ENCODE data around the gene RBM11.
"Not testable (repeated sequence)": the region's sequence is repeated elsewhere in the genome, so short reads cannot be mapped to it uniquely, and the experiment has no call there.

The RBM11 gene, protein sequence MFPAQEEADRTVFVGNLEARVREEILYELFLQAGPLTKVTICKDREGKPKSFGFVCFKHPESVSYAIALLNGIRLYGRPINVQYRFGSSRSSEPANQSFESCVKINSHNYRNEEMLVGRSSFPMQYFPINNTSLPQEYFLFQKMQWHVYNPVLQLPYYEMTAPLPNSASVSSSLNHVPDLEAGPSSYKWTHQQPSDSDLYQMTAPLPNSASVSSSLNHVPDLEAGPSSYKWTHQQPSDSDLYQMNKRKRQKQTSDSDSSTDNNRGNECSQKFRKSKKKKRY
- total RNA-seq: 0.62 to 2.7 (median 1.2) reads per million in 4 experiments

DNA sequence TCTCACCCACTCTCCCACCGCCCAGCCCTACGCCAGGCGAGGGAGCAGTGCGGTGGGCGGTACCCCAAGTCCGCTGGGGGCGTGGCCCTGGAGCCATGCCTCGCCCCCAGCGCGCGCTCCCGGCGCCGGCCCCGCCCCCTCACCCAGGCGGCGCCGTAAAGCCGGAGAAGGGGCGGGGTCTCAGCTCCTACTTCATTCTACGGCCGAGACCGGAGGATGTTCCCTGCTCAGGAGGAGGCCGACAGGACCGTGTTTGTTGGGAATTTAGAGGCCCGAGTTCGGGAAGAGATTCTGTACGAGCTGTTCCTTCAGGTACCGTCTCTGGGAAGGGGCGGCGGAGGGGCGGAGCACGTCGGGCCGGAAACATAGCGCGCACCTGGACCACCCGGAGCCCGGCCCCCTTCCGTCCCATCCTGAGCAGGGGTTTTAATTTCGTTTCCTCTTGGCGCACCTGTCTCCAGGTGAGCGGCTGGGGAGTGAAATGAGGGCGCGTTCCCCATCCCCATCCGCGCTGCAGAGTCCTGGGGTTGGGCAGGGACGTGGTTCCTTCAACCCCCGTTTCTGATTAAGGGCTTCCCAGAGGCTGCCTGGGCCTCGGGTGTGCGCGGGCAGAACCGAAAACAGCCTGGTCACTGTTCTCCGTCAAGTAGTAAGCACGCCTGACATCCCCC is at the start of gene RBM11:
Gene RBM11 (plus strand): TSS at position 187 of the 671 bp plus-strand sequence. CDS start 30 bp downstream, at position 217.
- peak; percentile 71 for DNase-seq

DNA sequence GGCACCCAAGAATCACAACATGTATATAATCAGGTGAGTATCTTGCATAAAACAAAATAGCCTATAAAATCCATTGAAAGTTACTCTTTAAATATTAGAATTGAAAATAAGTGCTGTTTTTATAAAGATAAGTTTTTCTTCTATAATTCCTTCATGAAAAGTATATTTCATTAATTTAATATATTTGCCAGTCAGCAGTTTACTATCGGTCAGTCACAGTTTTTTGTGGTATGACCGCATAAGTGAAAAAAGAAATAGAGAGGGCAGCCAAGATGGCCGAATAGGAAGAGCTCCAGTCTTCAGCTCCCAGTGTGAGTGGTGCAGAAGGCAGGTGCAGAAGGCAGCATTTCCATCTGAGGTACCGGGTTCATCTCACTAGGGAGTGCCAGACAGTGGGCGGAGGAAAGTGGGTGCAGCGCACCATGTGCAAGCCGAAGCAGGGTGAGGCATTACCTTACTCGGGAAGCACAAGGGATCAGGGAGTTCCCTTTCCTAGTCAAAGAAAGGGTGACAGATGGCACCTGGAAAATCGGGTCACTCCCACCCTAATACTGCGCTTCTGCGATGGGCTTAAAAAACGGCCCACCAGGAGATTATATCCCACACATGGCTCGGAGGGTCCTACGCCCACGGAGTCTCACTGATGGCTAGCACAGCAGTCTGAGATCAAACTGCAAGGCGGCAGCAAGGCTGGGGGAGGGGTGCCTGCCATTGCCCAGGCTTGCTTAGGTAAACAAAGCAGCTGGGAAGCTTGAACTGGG is 49.3 kb upstream of the RBM11 start:
- not testable (repeated sequence) for DNase-seq

DNA sequence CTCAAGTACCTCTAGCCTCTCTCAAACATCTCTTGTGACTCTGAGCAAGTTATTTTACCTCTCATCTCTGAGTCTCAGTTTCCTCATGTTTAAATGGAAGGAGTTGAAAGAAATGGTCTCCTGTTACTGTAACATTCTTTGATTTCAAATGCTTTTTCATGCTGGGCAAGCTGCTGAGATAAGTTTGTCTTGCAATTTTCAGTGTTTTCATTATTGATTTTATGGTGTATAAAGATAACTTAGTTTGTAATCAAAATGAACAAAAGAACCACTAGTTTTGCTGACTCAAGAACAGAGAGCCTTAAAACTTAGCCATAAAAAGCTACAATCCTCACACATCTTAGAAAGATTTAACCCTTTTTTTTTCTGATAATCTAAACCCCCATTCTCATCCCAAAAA is 9.7 kb upstream of the RBM11 start:
- DNase-seq: no peak

DNA sequence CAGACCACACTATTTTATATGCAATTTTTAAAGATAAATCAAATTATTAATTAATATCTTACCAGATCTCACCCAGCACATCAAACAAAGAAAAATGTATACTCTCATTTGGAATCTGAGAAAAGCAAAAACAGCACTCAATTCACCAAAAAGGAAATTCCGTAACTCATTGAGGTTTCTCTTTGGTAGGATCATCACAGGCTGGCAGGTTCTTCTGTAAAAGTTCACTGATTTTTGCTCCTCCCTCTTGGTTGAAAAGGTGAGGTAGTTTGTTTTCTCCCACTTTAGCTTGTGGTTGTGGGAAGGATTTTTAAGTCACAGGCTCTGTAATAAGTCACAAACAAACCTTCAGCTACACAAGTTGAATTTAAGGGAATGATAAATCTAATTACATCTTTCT is 5.2 kb upstream of the RBM11 start, which contains the start of gene LIPI:
Gene LIPI (minus strand): TSS at position 218 of the 400 bp plus-strand sequence. CDS start 110 bp downstream, at position 108.
- no peak for DNase-seq

DNA sequence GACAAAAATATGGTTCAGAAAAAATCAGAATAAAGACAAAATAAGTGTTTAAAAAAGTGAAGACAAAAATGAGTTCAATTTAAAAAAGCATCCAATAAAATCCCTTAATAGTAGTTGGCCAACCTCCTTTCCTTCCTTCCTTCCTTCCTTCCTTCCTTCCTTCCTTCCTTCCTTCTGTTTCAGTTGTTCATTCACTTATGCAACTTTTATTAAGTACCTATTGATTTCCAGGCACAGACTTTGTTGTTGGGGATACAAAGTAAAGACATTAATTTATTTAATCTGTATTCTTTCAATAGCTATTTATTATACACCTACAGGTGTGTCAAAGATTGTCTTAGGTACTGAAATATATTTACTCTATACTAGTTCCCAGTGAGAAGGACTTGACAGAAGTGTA is 2.8 kb upstream of the RBM11 start:
- DNase-seq: no peak

DNA sequence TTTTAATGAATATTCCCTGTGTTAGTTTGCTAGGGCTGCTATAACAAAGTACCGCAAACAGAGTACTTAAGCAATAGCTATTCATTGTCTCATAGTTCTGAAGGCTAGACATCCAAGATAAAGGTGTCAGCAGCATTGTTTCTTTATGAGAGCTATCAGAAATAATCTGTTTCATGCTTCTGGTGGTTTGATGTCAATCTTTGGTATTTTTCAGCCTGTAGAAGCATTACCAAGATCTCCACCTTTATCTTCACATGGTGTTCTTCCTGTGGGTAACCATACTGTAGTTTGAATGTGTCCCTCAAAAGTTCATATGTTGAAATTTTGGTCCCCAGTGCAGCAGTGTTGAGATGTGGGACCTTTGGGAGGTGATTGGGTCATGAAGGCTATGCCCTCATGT is 7.4 kb downstream of the RBM11 start:
- no peak for DNase-seq

DNA sequence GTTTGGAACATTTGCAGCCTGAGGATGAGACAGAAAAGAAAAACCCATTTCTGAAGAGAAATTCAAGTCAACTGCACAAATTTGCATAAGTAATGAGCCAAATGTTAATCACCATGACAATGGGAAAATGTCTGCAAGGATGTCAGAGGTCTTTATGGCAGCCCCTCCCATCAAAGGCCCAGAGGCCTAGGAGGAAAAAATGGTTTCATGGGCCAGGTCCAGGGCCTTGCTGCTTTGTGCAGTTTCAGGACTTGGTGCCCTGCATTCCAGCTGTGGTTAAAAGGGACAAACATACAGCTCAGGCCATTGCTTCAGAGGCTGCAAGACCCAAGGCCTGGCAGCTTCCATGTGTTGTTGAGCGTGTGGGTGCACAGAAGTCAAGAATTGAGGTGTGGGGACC is 13.4 kb downstream of the RBM11 start:
- no peak for DNase-seq

DNA sequence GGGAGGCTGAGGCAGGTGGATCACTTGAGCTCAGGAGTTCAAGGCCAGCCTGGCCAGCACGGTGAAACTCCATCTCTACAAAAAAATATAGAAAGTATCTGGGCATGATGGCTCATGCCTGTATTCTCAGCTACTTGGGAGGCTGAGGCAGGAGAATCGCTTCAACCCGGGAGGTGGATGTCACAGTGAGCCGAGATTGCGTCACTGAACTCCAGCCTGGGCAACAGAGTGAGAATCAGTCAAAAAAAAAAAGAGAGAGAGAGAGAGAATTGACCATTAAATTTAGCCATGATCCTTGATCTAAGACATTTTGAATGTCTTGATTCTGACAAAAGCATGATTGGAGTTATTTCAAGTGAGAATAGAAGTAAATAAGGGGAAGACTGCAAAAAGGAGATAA is 19.1 kb downstream of the RBM11 start:
- DNase-seq: no peak

DNA sequence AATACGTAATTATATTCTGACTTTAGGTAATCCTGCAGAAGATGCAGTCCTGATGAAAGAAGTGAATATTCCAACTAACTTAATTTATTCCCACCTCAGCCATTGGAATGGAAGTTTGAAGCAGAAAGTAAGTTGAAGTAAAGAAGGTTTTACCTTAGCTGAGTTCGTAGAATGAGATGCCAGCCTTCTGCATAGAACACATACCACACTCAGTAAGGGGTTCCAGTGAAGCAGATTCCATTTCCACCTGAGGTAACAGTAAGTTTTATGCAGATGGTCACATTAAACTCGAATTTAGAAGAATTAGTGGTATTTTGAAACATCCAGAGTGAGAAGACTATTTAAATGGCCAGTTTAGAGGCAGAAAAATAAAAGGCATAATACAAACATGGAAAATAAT is 20.2 kb downstream of the RBM11 start:
- DNase-seq: no peak

DNA sequence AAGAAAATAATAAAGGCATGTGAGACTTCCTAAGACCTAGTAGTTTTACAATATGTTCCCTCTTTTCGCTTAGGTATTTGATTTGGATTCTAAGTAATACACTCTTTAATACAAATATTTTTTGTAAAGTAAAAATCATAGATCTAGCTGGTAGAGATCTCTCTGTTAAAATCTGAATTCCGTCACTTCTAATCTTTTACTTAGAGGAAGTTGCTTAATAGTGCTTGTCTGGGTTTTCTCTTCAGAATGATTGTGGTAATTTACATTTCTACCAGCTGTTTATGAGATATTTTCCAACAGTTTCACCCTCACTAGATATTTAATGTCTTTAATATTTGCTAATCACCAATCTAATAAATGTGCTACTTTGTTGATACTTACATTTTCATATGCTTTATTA is 23.3 kb downstream of the RBM11 start:
- no peak for DNase-seq

DNA sequence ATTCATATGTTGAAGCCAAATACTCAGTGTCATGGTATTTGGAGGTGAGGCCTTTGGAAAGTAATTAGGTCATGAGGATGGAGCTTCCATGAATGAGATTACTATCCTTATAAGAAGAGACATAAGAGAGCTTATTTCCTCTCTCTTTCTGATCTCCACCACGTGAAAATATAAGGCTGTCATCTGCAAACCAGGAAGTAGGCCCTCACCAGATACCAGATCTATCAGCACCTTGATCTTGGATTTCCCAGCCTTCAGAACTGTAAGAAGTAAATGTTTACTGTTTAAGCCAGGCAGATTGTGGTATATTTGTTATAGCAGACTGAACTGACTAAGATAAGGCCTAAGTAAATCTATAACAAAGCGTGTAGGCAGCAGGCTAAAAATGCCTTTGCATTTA is 25.3 kb downstream of the RBM11 start:
- no peak for DNase-seq

DNA sequence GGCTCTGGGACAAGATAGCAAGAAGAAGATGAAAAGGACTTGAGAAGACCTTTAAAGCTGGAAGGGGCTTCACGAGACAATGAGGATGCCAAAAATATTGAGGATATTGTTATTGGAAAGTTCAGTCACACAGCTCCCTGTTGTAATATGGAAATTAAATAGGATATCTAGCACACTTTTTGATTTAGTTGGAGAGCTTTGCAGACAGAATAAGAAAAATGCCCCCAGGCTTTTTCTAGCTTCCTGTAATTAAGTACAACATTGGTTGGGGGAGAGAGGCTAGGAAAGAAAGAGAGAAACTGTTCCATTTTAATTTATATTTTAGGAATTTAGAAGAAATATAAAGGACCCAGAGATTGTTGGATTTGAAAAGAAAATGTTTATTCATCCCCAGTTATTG is 27.5 kb downstream of the RBM11 start:
- DNase-seq: no peak

DNA sequence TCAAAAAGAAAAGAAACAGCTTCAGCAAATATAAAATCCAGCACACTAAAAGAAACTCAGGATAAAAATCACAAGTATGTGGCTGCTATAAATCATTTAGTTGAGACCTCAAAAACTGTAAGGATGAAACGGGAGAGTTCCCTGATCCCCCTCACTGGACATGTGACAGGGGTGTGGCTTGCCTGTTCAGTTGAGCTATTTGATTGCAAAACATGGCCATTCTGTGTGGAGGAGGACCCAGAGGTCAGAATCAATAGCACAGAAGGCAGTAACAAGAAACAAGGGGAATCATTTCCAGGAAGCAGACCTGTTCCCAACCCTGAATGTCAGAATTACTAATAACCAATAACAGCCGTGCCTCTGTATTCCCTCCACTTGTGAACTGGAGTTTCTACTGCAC is 27.9 kb downstream of the RBM11 start:
- no peak for DNase-seq

DNA sequence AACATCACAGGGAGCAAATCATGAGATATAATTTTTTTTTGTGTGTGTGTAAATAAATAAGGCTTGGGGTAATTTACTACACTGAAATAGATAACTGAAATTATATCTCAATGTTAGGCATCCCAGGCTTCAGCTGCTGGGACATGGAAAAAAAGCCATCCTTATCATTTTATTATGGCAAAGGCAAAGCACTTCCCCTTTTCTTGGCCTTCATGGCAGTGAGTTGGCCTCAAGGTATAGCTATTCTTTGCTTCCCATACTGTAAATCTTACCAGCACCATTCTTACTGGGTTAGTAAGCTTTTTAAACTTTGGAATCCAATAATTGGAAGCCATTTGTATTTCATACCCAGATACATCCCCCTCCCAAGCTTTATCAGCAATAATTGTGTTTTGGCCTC is 29.0 kb downstream of the RBM11 start:
- no peak for DNase-seq

DNA sequence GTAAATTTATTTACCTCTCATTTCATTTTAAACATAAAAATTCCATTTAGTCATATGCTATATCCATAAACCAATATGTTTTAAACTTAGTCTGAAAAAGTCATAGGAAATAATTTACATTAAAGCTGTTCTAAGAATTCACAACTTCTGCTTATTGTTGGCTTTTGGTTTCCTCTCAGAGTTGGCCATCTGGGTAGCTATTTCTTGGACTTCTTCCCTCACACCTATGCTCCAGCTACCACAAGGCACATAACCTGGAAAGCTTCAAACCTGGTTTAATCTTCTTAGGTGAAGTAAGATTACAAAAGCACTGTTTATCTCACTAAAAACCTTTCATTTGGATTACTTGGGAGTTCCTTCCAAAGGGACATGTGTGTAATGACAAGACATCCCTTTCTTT is 29.8 kb downstream of the RBM11 start:
- no peak for DNase-seq

DNA sequence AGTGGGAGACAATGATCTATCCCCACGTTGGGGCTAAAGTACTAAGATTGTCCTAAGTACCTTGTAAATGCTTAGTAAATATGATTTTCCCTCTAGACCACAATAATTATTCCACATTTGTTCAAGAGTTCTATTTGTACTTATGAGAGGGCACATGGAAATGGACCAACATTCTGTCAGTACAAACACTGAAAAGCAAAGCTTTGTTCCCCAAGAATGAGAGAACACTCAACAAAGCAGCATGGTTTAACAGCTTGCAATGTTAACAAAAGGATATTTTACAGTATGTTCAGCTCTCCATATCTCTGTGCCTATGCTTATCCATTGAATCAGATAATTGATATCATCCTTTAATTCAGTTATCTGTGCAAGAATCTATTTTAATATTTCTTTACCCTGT is 35.4 kb downstream of the RBM11 start:
- no peak for DNase-seq

DNA sequence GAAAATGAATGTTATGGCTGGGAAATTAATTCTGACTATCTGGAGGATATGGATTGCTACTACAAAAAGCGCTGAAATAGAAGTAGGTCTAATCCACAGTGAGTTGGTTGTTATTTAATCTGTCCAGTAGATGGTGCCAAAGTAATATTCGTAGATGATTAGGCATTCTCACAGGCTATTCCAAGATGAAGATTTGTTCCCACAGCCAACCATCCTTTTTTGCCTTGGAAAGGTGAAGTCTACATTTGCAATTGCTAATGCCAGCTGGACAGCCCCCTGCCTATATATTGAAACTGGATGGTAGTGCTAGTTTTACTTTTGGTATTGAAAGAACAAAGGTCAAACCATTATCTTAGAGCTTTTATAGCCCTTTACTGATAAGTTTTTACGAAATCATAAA is 43.8 kb downstream of the RBM11 start:
- no peak for DNase-seq

DNA sequence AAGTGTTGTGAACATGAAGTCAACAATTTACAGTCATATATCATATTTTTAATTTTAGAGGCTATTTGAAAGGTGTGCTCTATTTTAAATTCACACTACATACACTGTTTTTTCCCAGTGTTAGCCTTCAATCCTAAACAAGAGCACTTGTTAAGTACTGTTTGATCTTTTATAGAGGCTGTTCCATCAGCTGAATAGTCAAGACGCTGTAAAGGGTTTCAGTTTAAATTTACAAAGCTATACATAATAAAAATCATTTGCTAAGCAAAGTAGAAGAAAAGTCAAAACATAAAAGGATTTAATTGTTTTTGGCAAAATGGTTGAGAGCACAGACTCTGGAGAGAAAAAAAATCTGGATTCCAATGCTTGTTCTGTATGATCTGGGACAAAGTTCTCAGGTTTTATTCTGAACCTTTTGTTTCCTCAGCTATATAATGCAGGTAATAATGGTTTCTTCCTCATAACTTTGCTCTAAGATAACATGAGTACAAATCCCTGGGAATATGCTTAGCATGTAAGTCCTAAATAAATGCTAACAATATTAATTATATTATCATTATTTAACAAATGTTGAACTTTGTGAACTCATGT is 44.3 kb downstream of the RBM11 start:
- DNase-seq: no peak

DNA sequence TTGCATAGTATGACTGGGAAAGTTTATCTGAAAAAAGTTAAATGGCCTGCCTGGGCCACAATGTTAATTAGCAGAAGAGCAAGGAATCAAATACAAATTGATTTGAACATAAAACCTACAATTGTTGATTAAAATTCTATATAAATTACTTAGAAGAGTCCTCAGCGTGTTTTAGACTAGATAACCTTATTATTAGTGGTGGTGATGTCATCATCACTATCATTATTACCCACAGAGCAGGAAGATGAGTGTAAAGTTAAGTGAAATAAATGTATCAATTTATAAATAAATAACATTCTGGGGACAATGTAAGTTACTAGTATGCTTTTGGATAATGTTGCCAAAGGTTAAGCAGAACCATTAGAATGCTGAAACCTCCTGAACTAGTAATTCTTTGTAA is 46.1 kb downstream of the RBM11 start:
- no peak for DNase-seq

DNA sequence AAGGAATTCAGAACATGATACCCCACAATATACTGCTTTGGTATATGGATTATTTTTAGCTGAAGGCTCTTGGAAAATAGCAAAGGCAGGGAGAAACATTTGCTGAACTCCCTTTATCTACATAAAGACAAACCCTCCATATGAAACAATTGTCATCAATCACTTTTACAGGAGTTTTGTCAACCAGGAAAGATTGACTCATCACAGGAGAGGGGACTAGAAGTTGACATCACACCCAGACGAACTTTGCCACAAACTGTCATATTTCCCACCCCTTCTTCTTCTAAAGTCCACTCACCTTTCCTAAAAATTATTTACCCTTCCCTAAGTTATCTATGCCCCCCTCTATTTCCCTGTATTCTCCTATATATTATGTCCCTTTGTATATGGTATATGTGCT is 47.9 kb downstream of the RBM11 start:
- DNase-seq: no peak

DNA sequence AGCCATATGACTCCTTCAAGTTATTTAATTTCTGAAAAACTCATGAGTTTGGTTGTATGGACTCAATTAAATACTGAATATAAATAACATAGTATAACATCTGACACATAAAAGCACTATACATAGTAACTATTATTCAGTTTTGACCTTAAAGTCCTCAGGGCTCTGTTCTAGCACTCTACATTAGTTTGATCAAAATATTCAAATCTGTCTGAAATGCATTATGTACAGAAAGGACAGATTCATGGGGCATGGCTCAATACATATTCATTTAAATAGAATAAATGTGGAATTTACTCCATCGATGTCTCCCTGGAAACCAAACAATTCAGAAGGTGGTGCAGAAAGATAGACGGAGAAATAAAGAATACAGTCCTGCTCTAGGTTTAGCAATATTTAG is 49.1 kb downstream of the RBM11 start:
- DNase-seq: no peak

DNA sequence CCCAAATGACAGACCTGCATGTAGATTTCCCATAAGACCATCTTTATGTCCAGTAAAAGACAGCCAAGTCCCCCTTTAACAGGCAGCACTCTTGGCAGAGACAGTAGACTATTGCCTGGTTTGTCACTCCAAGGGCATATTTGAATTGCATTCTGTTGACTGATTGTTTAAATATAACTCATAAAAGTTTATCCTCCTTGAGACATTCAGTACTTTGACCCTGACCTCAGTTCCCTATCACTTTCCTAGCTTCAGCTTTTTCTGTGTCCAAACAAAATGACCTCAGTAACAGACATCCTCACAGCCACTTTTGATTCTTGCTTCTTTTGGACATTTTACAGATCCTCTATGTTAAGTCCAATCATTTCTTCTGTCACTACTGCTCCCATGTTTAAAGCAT is 51.1 kb downstream of the RBM11 start:
- DNase-seq: no peak

DNA sequence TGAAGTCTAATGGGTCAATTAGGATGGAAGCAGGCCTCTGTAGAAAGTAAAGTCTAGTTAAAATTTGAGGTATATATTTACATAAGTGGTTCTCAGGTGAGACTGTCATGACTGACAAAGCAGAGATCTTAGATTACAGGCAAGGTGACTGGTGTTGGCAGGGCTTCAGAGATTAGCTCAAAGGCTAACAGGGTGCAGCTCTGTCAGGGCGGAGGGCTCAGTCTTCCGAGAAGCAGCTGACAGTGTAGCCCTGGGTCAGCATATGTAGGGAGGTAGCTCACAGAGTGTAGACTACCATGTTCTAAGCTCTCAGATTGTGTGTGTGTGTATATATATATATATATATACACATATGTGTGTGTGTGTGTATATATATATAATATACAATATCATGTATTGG is 54.7 kb downstream of the RBM11 start:
- no peak for DNase-seq

DNA sequence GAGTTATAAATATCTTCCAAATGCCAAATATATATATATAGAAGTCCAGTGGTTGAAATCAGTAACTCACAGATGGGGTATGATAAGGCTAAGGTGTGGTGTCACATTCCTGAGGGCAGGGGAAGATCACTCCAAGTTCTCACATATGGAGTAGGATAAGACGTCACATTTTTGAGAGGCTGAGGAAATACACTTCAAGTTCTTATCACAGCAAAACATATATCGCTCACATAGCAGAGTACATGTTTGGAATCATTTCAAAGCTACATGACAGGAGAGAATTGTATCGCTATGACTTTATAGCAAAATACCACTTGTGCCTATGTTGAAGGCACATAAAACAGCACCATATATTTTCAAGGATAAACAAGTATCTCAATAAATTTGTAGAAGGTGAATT is 55.1 kb downstream of the RBM11 start:
- no peak for DNase-seq

Data from effector CD8-positive, alpha-beta T cell (primary cell).